ENCODE measurements around the gene PDE4B. TPM values are rescaled to one million over a fixed set of nuclear protein-coding genes. Genes with fewer than 3 reads are reported as not detected.

Gene PDE4B
- total and polyA plus RNA-seq, 2 of the 13 experiments (the other 11 are each of a cell fraction or from before 2014, with no cell fraction given): not detected

- H3K4me3 ChIP-seq (replicated peaks in 1 of 3; ENCODE audit: insufficient read depth in 1 of 3, low read depth in 2 of 3, low read length in 3 of 3): no peak overlapping the region
- no peaks in the 10 kb centered on the region for H3K9me3 ChIP-seq (ENCODE audit: low read length)
- H3K4me1 ChIP-seq (ENCODE audit: insufficient read depth, low read length): no peaks in the 10 kb centered on the region
- no peak overlapping the region for H3K27ac ChIP-seq (ENCODE audit: extremely low read length, insufficient read depth, low read length)
- intact Hi-C loops (cut with micrococcal nuclease; ENCODE audit: unreplicated experiment) (no loop called here), in situ Hi-C loops (cut with HindIII; ENCODE audit: extremely low pct_ligation_motif_present, low pct_unique_long_range_greater_than_20kb) (no loop called here)
- WGBS (ENCODE audit: low lambda C conversion rate): 26% methylated on average over 3 of the region's 3 CpGs
- H3K9ac ChIP-seq (ENCODE audit: insufficient read depth, low read depth, low read length): no peak overlapping the region
- no peaks in the 10 kb centered on the region for H4K20me1 ChIP-seq (ENCODE audit: insufficient read depth, low read length)
- H2AFZ ChIP-seq (ENCODE audit: low read length): no peak overlapping the region
- no peaks in the 10 kb centered on the region for H3K27me3 ChIP-seq (ENCODE audit: control insufficient read depth in 1 of 2, insufficient read depth in 2 of 2, low read length in 2 of 2)
- ChIA-PET POLR2A (no interaction called here), CTCF (ENCODE audit: low intra/inter-chr PET ratio, low total read pairs) (no interaction called here)
- no peak overlapping the region for H3K4me2 ChIP-seq (ENCODE audit: low read depth, low read length)
- no TSS peak for BruUV-seq (replicated peaks)
- ATAC-seq (no peak), FAIRE-seq (no peak), DNase-seq (ENCODE audit: low spot score) (no peak)
- no peaks in the 10 kb centered on the region for H3K79me2 ChIP-seq (ENCODE audit: insufficient read depth, low read length)
- H3K36me3 ChIP-seq (replicated peaks in 1 of 2; ENCODE audit: control insufficient read depth in 1 of 2, insufficient read depth in 2 of 2, low read length in 2 of 2): no peaks in the 10 kb centered on the region
- no peak for TF ChIP-seq ZNF460 (CRISPR knock-in tag; IDR thresholded peaks at IDR 0.05; ENCODE audit: borderline replicate concordance)
- no peak for TF ChIP-seq KDM2A (CRISPR knock-in tag; IDR thresholded peaks at IDR 0.05; ENCODE audit: borderline replicate concordance, low read depth)
- TF ChIP-seq NFYB (CRISPR knock-in tag; IDR thresholded peaks at IDR 0.05): no peak
- no peak for TF ChIP-seq RERE (CRISPR knock-in tag; IDR thresholded peaks at IDR 0.05; ENCODE audit: low read depth)
- no peak for TF ChIP-seq FOXJ3 (CRISPR knock-in tag; IDR thresholded peaks at IDR 0.05; ENCODE audit: borderline replicate concordance)
- no peak for TF ChIP-seq ZNF235 (CRISPR knock-in tag; IDR thresholded peaks at IDR 0.05; ENCODE audit: borderline replicate concordance)
- no peak for TF ChIP-seq CHD2 (IDR thresholded peaks at IDR 0.05; ENCODE audit: low read depth, low read length)
- no peak for TF ChIP-seq KDM5B (CRISPR knock-in tag; IDR thresholded peaks at IDR 0.05; ENCODE audit: borderline replicate concordance)
- TF ChIP-seq ZNF18 (CRISPR knock-in tag; IDR thresholded peaks at IDR 0.05; ENCODE audit: insufficient replicate concordance): no peak
- no peak for TF ChIP-seq GATA4 (IDR thresholded peaks at IDR 0.05; ENCODE audit: borderline replicate concordance, low read depth)
- TF ChIP-seq E2F2 (CRISPR knock-in tag; IDR thresholded peaks at IDR 0.05; ENCODE audit: borderline replicate concordance): no peak
- no peak for TF ChIP-seq ZNF552 (CRISPR knock-in tag; IDR thresholded peaks at IDR 0.05; ENCODE audit: borderline replicate concordance)
- TF ChIP-seq, protein P1, sequence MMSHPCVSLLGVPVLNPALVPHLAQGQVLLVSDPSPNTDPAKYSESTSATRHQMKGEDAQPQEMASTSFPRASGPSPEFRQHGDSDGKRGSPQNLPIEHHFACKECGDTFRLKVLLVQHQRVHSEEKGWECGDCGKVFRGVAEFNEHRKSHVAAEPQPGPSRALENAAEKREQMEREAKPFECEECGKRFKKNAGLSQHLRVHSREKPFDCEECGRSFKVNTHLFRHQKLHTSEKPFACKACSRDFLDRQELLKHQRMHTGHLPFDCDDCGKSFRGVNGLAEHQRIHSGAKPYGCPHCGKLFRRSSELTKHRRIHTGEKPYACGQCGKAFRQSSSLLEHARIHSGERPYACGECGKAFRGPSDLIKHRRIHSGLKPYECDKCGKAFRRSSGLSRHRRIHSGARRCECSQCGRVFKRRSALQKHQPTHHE (CRISPR knock-in tag; IDR thresholded peaks at IDR 0.05; ENCODE audit: borderline replicate concordance): no peak
- TF ChIP-seq BRF2 (CRISPR knock-in tag; IDR thresholded peaks at IDR 0.05): no peak
Observed at GRCh38 chr1:66154394-66154793, 361.7 kb downstream of the PDE4B start.

All from HepG2 (cell line).